ENCODE results near the gene PANX2. TPM values are rescaled to one million over a fixed set of nuclear protein-coding genes. Genes with fewer than 3 reads are reported as not detected.

The PANX2 gene
- total and polyA plus RNA-seq, 2 of the 4 experiments (the other 2 are of a cell fraction), result 0.18 to 1.7 TPM

DNA sequence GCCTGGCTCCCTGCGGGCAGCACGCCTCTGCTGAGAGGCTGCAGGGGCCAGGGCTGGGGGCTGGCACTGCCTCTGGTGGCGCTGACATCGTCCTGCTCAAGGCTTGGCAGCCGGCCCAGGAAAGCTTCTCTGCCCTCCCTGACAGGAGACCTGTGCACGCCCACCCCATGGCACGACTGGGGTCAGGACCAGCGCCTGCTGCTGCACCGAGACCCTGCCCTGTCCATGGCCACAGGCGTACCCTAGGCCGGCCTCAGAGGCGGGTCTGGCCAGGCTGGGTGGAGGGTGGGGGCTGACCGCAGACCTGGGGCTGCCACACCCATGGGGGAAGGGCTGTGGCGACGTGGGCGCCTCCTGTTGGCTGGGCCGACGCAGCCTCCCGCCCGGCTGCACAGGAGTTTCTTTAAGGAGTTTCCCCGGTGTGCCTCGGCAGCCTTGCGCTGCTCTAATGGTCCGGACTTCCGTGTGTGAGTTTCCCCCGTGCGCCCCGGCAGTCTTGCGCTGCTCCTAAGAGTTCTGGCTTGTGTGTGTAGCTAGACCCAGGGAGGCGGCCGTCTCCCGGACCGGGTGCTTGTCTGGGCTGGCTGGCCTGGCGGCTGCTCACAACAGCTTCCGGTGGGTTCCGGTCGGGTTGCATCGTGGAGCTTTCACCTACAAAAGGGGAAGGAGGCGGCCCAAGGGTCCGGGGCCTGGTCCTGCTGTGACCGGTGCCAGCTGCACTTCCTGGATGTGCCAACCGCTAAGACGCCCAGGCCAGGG is 19.8 kb downstream of the PANX2 start:
- Histone ChIP-seq H3K4me2 (ENCODE audit: low read depth, low read length) (peak overlapping the region; percentile 25; the same call in 1 of the 2 replicates), H3K9ac (ENCODE audit: low read depth, low read length) (no peak overlapping the region), H3K27ac (ENCODE audit: insufficient read depth, low read length) (0 out of 2 replicates have a peak overlapping the region, but pooled peaks have one; percentile 7), H3K14ac (replicated peaks; ENCODE audit: low read depth, low read length) (peak overlapping the region; percentile 41; the same call in 1 of the 2 replicates), H2BK20ac (ENCODE audit: low read depth, low read length) (no peak overlapping the region), H3K36me3 (ENCODE audit: control insufficient read depth, insufficient read depth, low read length) (peaks cover 25% of the 10 kb centered on the region), H2AK5ac (ENCODE audit: low read depth, low read length) (peak overlapping the region; percentile 73), H3K23ac (ENCODE audit: low read depth, low read length) (no peak overlapping the region; the same call in none of the 2 replicates), H2AFZ (replicated peaks; ENCODE audit: low read length, poor library complexity) (peak overlapping the region; percentile 80), H3K79me1 (ENCODE audit: low read depth in 1 of 2, low read length in 2 of 2) (peaks cover 14 to 68% of the 10 kb centered on the region in 2 experiments), H3K27me3 (ENCODE audit: control insufficient read depth, insufficient read depth, low read length) (no peaks in the 10 kb centered on the region), H2BK15ac (ENCODE audit: low read depth, low read length) (no peak overlapping the region), H3K4ac (ENCODE audit: low read depth, low read length) (peak overlapping the region; percentile 72), H3K56ac (ENCODE audit: extremely low read depth, insufficient read depth, low read length) (no peak overlapping the region; the same call in 1 of the 2 replicates), H2BK120ac (ENCODE audit: low read depth, low read length) (no peak overlapping the region), H4K8ac (ENCODE audit: low read depth in 2 of 2, low read length in 2 of 2) (peak overlapping the region; percentile 56 to 63; a peak in 2 of 4 replicates), H3K9me1 (ENCODE audit: insufficient read depth, low read length) (peaks cover 5% of the 10 kb centered on the region), H3K9me3 (ENCODE audit: control insufficient read depth, insufficient read depth, low read length) (no peaks in the 10 kb centered on the region), H3K4me1 (ENCODE audit: control insufficient read depth, insufficient read depth, low read length) (peaks cover 17% of the 10 kb centered on the region), H4K5ac (ENCODE audit: low read depth, low read length) (no peak overlapping the region; the same call in 1 of the 2 replicates), H4K20me1 (ENCODE audit: insufficient read depth, low read length) (peaks cover 39% of the 10 kb centered on the region), H3K4me3 (ENCODE audit: insufficient read depth, low read depth, low read length) (no peak overlapping the region), H3K18ac (ENCODE audit: low read depth, low read length) (no peak overlapping the region), H4K91ac (ENCODE audit: insufficient read depth, low read depth, low read length) (peak overlapping the region; percentile 3; the same call in 1 of the 2 replicates), H2BK5ac (ENCODE audit: low read depth, low read length, poor library complexity, severe bottlenecking) (no peak overlapping the region), H2AK9ac (replicated peaks; ENCODE audit: low read depth, low read length, poor library complexity) (peak overlapping the region; percentile 73)
- no TSS peak for BruUV-seq (replicated peaks)
- POLR2A ChIA-PET (ENCODE audit: unreplicated experiment), result no interaction called here
- TF ChIP-seq, protein P1, sequence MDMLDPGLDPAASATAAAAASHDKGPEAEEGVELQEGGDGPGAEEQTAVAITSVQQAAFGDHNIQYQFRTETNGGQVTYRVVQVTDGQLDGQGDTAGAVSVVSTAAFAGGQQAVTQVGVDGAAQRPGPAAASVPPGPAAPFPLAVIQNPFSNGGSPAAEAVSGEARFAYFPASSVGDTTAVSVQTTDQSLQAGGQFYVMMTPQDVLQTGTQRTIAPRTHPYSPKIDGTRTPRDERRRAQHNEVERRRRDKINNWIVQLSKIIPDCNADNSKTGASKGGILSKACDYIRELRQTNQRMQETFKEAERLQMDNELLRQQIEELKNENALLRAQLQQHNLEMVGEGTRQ (IDR thresholded peaks at IDR 0.05; ENCODE audit: low read depth, low read length), result no peak
- TF ChIP-seq MXI1 (IDR thresholded peaks at IDR 0.05; ENCODE audit: borderline replicate concordance, low read depth, low read length), result no peak
- TF ChIP-seq BHLHE40 (IDR thresholded peaks at IDR 0.05; ENCODE audit: low read depth, low read length), result no peak
- TF ChIP-seq, protein P2, sequence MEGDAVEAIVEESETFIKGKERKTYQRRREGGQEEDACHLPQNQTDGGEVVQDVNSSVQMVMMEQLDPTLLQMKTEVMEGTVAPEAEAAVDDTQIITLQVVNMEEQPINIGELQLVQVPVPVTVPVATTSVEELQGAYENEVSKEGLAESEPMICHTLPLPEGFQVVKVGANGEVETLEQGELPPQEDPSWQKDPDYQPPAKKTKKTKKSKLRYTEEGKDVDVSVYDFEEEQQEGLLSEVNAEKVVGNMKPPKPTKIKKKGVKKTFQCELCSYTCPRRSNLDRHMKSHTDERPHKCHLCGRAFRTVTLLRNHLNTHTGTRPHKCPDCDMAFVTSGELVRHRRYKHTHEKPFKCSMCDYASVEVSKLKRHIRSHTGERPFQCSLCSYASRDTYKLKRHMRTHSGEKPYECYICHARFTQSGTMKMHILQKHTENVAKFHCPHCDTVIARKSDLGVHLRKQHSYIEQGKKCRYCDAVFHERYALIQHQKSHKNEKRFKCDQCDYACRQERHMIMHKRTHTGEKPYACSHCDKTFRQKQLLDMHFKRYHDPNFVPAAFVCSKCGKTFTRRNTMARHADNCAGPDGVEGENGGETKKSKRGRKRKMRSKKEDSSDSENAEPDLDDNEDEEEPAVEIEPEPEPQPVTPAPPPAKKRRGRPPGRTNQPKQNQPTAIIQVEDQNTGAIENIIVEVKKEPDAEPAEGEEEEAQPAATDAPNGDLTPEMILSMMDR (conservative IDR thresholded peaks at IDR 0.05; ENCODE audit: low read depth, low read length), result 0 out of 2 replicates have a peak, but pooled peaks have one; percentile 24
- no peak for TF ChIP-seq POLR2A (IDR thresholded peaks at IDR 0.05; ENCODE audit: low read depth, low read length)
- TF ChIP-seq MAFK (IDR thresholded peaks at IDR 0.05; ENCODE audit: low read depth, low read length), result no peak
- no peak for TF ChIP-seq RFX5 (IDR thresholded peaks at IDR 0.05; ENCODE audit: low read depth, low read length)
- no peak for TF ChIP-seq FOS (IDR thresholded peaks at IDR 0.05; ENCODE audit: low read depth, low read length)
- DNase-seq, result no peak
- in situ Hi-C loops (cut with MboI; ENCODE audit: low sequenced_read_pairs) (no loop called here), intact Hi-C loops (cut with micrococcal nuclease) (no loop called here), dilution Hi-C loops (cut with HindIII; ENCODE audit: low sequenced_read_pairs, unreplicated experiment) (no loop called here)
- WGBS, 2 experiments (ENCODE audit: extremely low coverage in 2 of 2, insufficient read length in 1 of 2), result 19% methylated on average over 12 of the region's 43 CpGs; no CpG with 5 or more reads in 1 of the 2 experiments
- peak; percentile 10 for ATAC-seq (ENCODE audit: low read depth)
- CTCF ChIA-PET, result interaction anchor here (0.9 kb wide), 1 partner anchor 160 kb away, joined by 3 read pairs; no protein-coding TSS in a partner anchor

All from IMR-90 (cell line).